HG03342 (cell line): Measurements from ENCODE around the gene MAML2.

ENCODE experiments used
- ATAC-seq: cut with Tn5 transposase; IDR thresholded peaks from one replicate; pipeline ENCODE4 v1.9.1; 2021; ENCODE audit warnings: mild to moderate bottlenecking, moderate library complexity; ENCODE audit not compliant: unreplicated experiment

MAML2 gene

GRCh38 chr11:96318850-96319249 is 24.1 kb downstream of the MAML2 start:
- no peak for ATAC-seq

- no peak for ATAC-seq
Observed at GRCh38 chr11:96318399-96318798, 24.6 kb downstream of the MAML2 start.

GRCh38 chr11:96317985-96318384 is 25.0 kb downstream of the MAML2 start:
- no peak for ATAC-seq

GRCh38 chr11:96317571-96317970 is 25.4 kb downstream of the MAML2 start:
- no peak for ATAC-seq

- no peak for ATAC-seq
Observed at GRCh38 chr11:96316869-96317268, 26.1 kb downstream of the MAML2 start.

GRCh38 chr11:96315476-96315875 is 27.5 kb downstream of the MAML2 start:
- ATAC-seq = no peak

GRCh38 chr11:96314326-96315020 is 28.5 kb downstream of the MAML2 start:
- ATAC-seq = no peak

- no peak for ATAC-seq
Observed at GRCh38 chr11:96313163-96313562, 29.8 kb downstream of the MAML2 start.

- ATAC-seq = no peak
Observed at GRCh38 chr11:96311120-96311568, 31.9 kb downstream of the MAML2 start.

- no peak for ATAC-seq
Observed at GRCh38 chr11:96310236-96310635, 32.8 kb downstream of the MAML2 start.

GRCh38 chr11:96309643-96310017 is 33.4 kb downstream of the MAML2 start:
- no peak for ATAC-seq

- no peak for ATAC-seq
Observed at GRCh38 chr11:96309016-96309642, 33.9 kb downstream of the MAML2 start.

- no peak for ATAC-seq
Observed at GRCh38 chr11:96307776-96308140, 35.2 kb downstream of the MAML2 start.

GRCh38 chr11:96306933-96307775 is 35.8 kb downstream of the MAML2 start:
- ATAC-seq = no peak

GRCh38 chr11:96306600-96306932 is 36.4 kb downstream of the MAML2 start:
- ATAC-seq = no peak

GRCh38 chr11:96306071-96306470 is 36.9 kb downstream of the MAML2 start:
- no peak for ATAC-seq

GRCh38 chr11:96303980-96304379 is 39.0 kb downstream of the MAML2 start:
- ATAC-seq = no peak

- ATAC-seq = no peak
Observed at GRCh38 chr11:96303064-96303463, 39.9 kb downstream of the MAML2 start.

- ATAC-seq = no peak
Observed at GRCh38 chr11:96301818-96302217, 41.2 kb downstream of the MAML2 start.

GRCh38 chr11:96299155-96299888 is 43.7 kb downstream of the MAML2 start:
- no peak for ATAC-seq

- no peak for ATAC-seq
Observed at GRCh38 chr11:96295369-96295768, 47.6 kb downstream of the MAML2 start.
